ENCODE measurements around the gene FHIT.

The FHIT gene

GRCh38 chr3:60291115-60291514 is 960.1 kb downstream of the FHIT start:
- no peaks in the 10 kb centered on the region for H3K79me2 ChIP-seq (ENCODE audit: control insufficient read depth, low read length)
- no peaks in the 10 kb centered on the region for H3F3A ChIP-seq (ENCODE audit: control insufficient read depth, insufficient read depth)
- no peak overlapping the region for H3K4me3 ChIP-seq (ENCODE audit: low read length)
- H3K4me1 ChIP-seq (ENCODE audit: control insufficient read depth, low read length), result no peaks in the 10 kb centered on the region
- no peak overlapping the region for H3K4me2 ChIP-seq (ENCODE audit: low read length)
- no peak overlapping the region for H3K27ac ChIP-seq (ENCODE audit: low read depth, low read length)
- H3K36me3 ChIP-seq (ENCODE audit: control insufficient read depth, low read length), result no peaks in the 10 kb centered on the region
- H3K27me3 ChIP-seq (ENCODE audit: control insufficient read depth, low read length), result no peaks in the 10 kb centered on the region
- no peaks in the 10 kb centered on the region for H3K9me3 ChIP-seq (ENCODE audit: control insufficient read depth, insufficient read depth, low read length)
- H3K9me2 ChIP-seq (replicated peaks; ENCODE audit: control insufficient read depth, low read length), result no peaks in the 10 kb centered on the region
- H4K20me1 ChIP-seq (ENCODE audit: control insufficient read depth, insufficient read depth, low read depth, low read length), result no peaks in the 10 kb centered on the region
- no peak for TF ChIP-seq CTCF (IDR thresholded peaks at IDR 0.05; ENCODE audit: low read depth, low read length, poor library complexity, severe bottlenecking)
- no peak for TF ChIP-seq EZH2phosphoT487 (IDR thresholded peaks at IDR 0.05; ENCODE audit: borderline replicate concordance, low read length)

- Histone ChIP-seq H3K4me3 (ENCODE audit: low read length) (no peak overlapping the region), H3K79me2 (ENCODE audit: control insufficient read depth, low read length) (no peaks in the 10 kb centered on the region), H4K20me1 (ENCODE audit: control insufficient read depth, insufficient read depth, low read depth, low read length) (no peaks in the 10 kb centered on the region), H3K27ac (ENCODE audit: low read depth, low read length) (no peak overlapping the region), H3K9me3 (ENCODE audit: control insufficient read depth, insufficient read depth, low read length) (no peaks in the 10 kb centered on the region), H3K27me3 (ENCODE audit: control insufficient read depth, low read length) (no peaks in the 10 kb centered on the region), H3K9me2 (replicated peaks; ENCODE audit: control insufficient read depth, low read length) (no peaks in the 10 kb centered on the region), H3K4me2 (ENCODE audit: low read length) (no peak overlapping the region), H3F3A (ENCODE audit: control insufficient read depth, insufficient read depth) (no peaks in the 10 kb centered on the region), H3K4me1 (ENCODE audit: control insufficient read depth, low read length) (no peaks in the 10 kb centered on the region), H3K36me3 (ENCODE audit: control insufficient read depth, low read length) (no peaks in the 10 kb centered on the region)
- TF ChIP-seq CTCF (IDR thresholded peaks at IDR 0.05; ENCODE audit: low read depth, low read length, poor library complexity, severe bottlenecking) (no peak), EZH2phosphoT487 (IDR thresholded peaks at IDR 0.05; ENCODE audit: borderline replicate concordance, low read length) (no peak)
Measured at GRCh38 chr3:60290122-60290492, 961.1 kb downstream of the FHIT start.

- TF ChIP-seq EZH2phosphoT487 (IDR thresholded peaks at IDR 0.05; ENCODE audit: borderline replicate concordance, low read length), result no peak
- no peak for TF ChIP-seq CTCF (IDR thresholded peaks at IDR 0.05; ENCODE audit: low read depth, low read length, poor library complexity, severe bottlenecking)
- Histone ChIP-seq H3K4me2 (ENCODE audit: low read length) (no peak overlapping the region), H3K4me1 (ENCODE audit: control insufficient read depth, low read length) (no peaks in the 10 kb centered on the region), H3K4me3 (ENCODE audit: low read length) (no peak overlapping the region), H3K36me3 (ENCODE audit: control insufficient read depth, low read length) (no peaks in the 10 kb centered on the region), H3K27me3 (ENCODE audit: control insufficient read depth, low read length) (no peaks in the 10 kb centered on the region), H3K79me2 (ENCODE audit: control insufficient read depth, low read length) (no peaks in the 10 kb centered on the region), H3K27ac (ENCODE audit: low read depth, low read length) (no peak overlapping the region), H3F3A (ENCODE audit: control insufficient read depth, insufficient read depth) (no peaks in the 10 kb centered on the region), H3K9me2 (replicated peaks; ENCODE audit: control insufficient read depth, low read length) (no peaks in the 10 kb centered on the region), H4K20me1 (ENCODE audit: control insufficient read depth, insufficient read depth, low read depth, low read length) (no peaks in the 10 kb centered on the region), H3K9me3 (ENCODE audit: control insufficient read depth, insufficient read depth, low read length) (no peaks in the 10 kb centered on the region)
Measured at GRCh38 chr3:60289341-60290121, 961.7 kb downstream of the FHIT start.
